Spinal cord (tissue), 10 donors: ENCODE data around the gene HEMGN. TPM values are rescaled to one million over a fixed set of nuclear protein-coding genes. Genes with fewer than 3 reads are reported as not detected.
A peak's percentile ranks its signal among the peaks of the same experiment; 100 is the strongest.
"Not testable (repeated sequence)": the region's sequence is repeated elsewhere in the genome, so short reads cannot be mapped to it uniquely, and the experiment has no call there.

Experiments used
- DNase-seq, 6 donors: peaks; one replicate each; pipeline versions ENCODE4 v3.0.0 to v3.0.0-alpha.2; 2013 to 2015; ENCODE audit warnings: low spot score in 6 of 6, low read depth in 4 of 6
- H3K27ac ChIP-seq: one replicate; pipeline ENCODE4 v1.5.1; 2013; ENCODE audit warnings: low read depth, low read length, control low read depth
- H3K27me3 ChIP-seq: one replicate; pipeline ENCODE4 v1.6.1; 2013; ENCODE audit warnings: low read length; ENCODE audit not compliant: control insufficient read depth, insufficient read depth
- H3K36me3 ChIP-seq: one replicate; pipeline ENCODE4 v1.6.1; 2013; ENCODE audit warnings: low read length; ENCODE audit not compliant: control insufficient read depth, insufficient read depth
- H3K4me1 ChIP-seq: one replicate; pipeline ENCODE4 v1.6.1; 2013; ENCODE audit warnings: low read length; ENCODE audit not compliant: control insufficient read depth, insufficient read depth
- H3K4me3 ChIP-seq: one replicate; pipeline ENCODE4 v1.5.1; 2013; ENCODE audit warnings: low read depth, low read length, control low read depth
- H3K9me3 ChIP-seq: one replicate; pipeline ENCODE4 v1.6.1; 2013; ENCODE audit warnings: low read length; ENCODE audit not compliant: control insufficient read depth, insufficient read depth
- WGBS: methylation state at CpG from one replicate; pipeline ENCODE4 v1.1.5; 2013; ENCODE audit warnings: missing lambda C conversion rate; ENCODE audit not compliant: insufficient coverage; 5-methylcytosine and 5-hydroxymethylcytosine counted together
- polyA plus RNA-seq, 2 donors: library from polyadenylated mRNA; unstranded; fragments of 120-200 nt; gene quantifications; one replicate each; pipeline ENCODE4 v1.2.1, GENCODE V29; 2013; ENCODE audit not compliant: insufficient read length in 2 of 2
- total RNA-seq, 2 donors: library from RNA; depleted of rRNA in 1 of 2; stranded (reverse); fragments of 120-200 nt in 1 of 2; fragments of >200 nt in 1 of 2; gene quantifications; one replicate each; pipeline versions ENCODE4 v1.2.3 to v1.2.4, GENCODE V29; 2013 to 2014
- donor health status: healthy.

Gene HEMGN
- total and polyA plus RNA-seq, 4 donors = 1.6 to 34.7 (median 7.8) TPM

GRCh38 chr9:97966493-97966892 is 28.5 kb upstream of the HEMGN start:
- no peak overlapping the region for H3K27ac ChIP-seq

DNA sequence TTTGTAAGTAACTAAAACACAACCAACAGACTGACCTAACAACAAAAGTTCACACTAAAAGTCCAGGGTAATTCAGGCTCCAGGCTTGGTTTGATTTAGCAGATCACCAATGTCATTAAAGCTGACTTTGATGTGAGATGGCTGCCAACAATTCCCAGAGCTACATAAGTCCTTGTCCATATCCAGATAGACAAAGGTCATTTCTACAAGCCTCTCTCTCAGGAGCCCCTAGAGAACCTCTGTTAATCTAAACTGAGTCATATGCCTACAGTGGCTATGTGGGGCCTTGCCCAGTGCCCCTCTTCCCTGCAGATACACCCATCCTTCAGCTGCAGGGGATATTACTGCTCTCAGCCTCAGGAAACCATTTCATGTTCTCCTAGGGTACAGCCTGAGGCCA is 26.9 kb upstream of the HEMGN start:
- H3K36me3 ChIP-seq = no peaks in the 10 kb centered on the region
- H3K27me3 ChIP-seq = no peaks in the 10 kb centered on the region
- no peaks in the 10 kb centered on the region for H3K4me1 ChIP-seq
- no peak for DNase-seq
- H3K27ac ChIP-seq = no peak overlapping the region
- H3K9me3 ChIP-seq = no peaks in the 10 kb centered on the region
- H3K4me3 ChIP-seq = no peak overlapping the region

More at GRCh38 chr9:97966493-97966892, 28.5 kb upstream of the HEMGN start:
- no peaks in the 10 kb centered on the region for H3K4me1 ChIP-seq
- no peak for DNase-seq
- H3K4me3 ChIP-seq = no peak overlapping the region
- H3K9me3 ChIP-seq = no peaks in the 10 kb centered on the region
- no peaks in the 10 kb centered on the region for H3K27me3 ChIP-seq
- 17% methylated on average over 1 of the region's 1 CpG for WGBS
- H3K36me3 ChIP-seq = no peaks in the 10 kb centered on the region

DNA sequence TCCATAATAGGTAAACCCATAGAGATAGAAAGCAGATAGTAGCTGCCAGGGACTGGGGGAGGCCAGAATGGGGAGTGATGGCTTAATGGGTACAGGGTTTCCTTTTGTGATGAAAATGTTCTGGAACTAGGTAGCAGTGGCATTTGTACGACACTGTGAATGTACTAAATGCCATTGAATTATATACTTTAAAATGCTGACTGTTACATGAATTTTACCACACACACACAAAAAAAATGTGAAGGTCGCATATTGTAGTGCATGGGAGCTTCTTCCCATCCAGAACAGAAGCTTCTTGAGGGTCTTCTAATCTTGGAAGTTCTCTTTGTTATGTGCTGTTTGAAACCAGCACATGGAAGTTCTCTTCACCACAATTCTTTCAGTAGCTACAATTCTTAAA is 25.3 kb upstream of the HEMGN start:
- H3K4me3 ChIP-seq = no peak overlapping the region
- no peaks in the 10 kb centered on the region for H3K27me3 ChIP-seq
- no peaks in the 10 kb centered on the region for H3K36me3 ChIP-seq
- no peak for DNase-seq
- peaks cover 6% of the 10 kb centered on the region for H3K4me1 ChIP-seq
- WGBS = no CpG with 5 or more reads among the region's 2 CpGs
- no peak overlapping the region for H3K27ac ChIP-seq
- no peaks in the 10 kb centered on the region for H3K9me3 ChIP-seq

DNA sequence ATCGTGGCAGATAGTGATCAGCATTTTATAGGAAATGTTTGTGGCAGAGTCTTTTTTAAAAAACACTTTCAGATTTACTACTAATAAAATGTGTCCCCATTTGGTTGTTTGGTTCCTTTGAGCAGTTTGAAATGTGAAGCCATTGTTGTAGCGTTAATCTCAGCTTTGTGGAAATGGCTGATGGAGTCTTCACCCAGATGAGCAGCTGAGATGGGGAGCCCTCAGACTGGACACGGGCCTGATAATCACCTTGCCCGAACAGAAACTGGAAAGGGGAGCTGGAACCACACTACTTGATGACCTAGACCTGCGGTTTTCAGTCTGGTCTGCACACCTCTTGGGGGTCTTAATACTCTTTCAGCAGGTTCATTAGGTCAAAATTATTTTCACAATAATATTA is 24.6 kb upstream of the HEMGN start:
- no peaks in the 10 kb centered on the region for H3K9me3 ChIP-seq
- no peak for DNase-seq
- no peak overlapping the region for H3K27ac ChIP-seq
- no peak overlapping the region for H3K4me3 ChIP-seq
- no peaks in the 10 kb centered on the region for H3K27me3 ChIP-seq
- H3K4me1 ChIP-seq = peaks cover 7% of the 10 kb centered on the region
- no peaks in the 10 kb centered on the region for H3K36me3 ChIP-seq
- 79% methylated on average over 3 of the region's 5 CpGs for WGBS

GRCh38 chr9:97962136-97962535 is 24.2 kb upstream of the HEMGN start:
- H3K4me1 ChIP-seq = peaks cover 7% of the 10 kb centered on the region
- 67% methylated on average over 1 of the region's 4 CpGs for WGBS
- peak in 2 of 6 donors; percentile 28 to 32 for DNase-seq

GRCh38 chr9:97961361-97961760 is 23.4 kb upstream of the HEMGN start:
- Histone ChIP-seq H3K27ac (no peak overlapping the region), H3K9me3 (no peaks in the 10 kb centered on the region), H3K27me3 (no peaks in the 10 kb centered on the region), H3K4me3 (no peak overlapping the region), H3K36me3 (no peaks in the 10 kb centered on the region), H3K4me1 (peaks cover 7% of the 10 kb centered on the region)
- no CpG with 5 or more reads among the region's 2 CpGs for WGBS
- DNase-seq = no peak

More at GRCh38 chr9:97962136-97962535, 24.2 kb upstream of the HEMGN start:
- H3K27ac ChIP-seq = no peak overlapping the region
- no peaks in the 10 kb centered on the region for H3K27me3 ChIP-seq
- H3K9me3 ChIP-seq = no peaks in the 10 kb centered on the region
- H3K4me3 ChIP-seq = no peak overlapping the region
- no peaks in the 10 kb centered on the region for H3K36me3 ChIP-seq

- DNase-seq, H3K27ac ChIP-seq, H3K36me3 ChIP-seq, H3K9me3 ChIP-seq, H3K4me1 ChIP-seq, H3K4me3 ChIP-seq, H3K27me3 ChIP-seq: not testable (repeated sequence)
- WGBS = 89% methylated on average over 8 of the region's 9 CpGs
Measured at GRCh38 chr9:97960678-97961328, 22.8 kb upstream of the HEMGN start.

GRCh38 chr9:97959585-97959984 is 21.6 kb upstream of the HEMGN start:
- Histone ChIP-seq H3K27ac (peak overlapping the region; percentile 19), H3K36me3 (no peaks in the 10 kb centered on the region), H3K27me3 (no peaks in the 10 kb centered on the region), H3K4me1 (peaks cover 7% of the 10 kb centered on the region), H3K4me3 (no peak overlapping the region), H3K9me3 (no peaks in the 10 kb centered on the region)
- DNase-seq = no peak

- H3K4me3 ChIP-seq = no peak overlapping the region
- WGBS = 67% methylated on average over 5 of the region's 5 CpGs
- H3K36me3 ChIP-seq = no peaks in the 10 kb centered on the region
- H3K9me3 ChIP-seq = no peaks in the 10 kb centered on the region
- no peaks in the 10 kb centered on the region for H3K27me3 ChIP-seq
- peaks cover 7% of the 10 kb centered on the region for H3K4me1 ChIP-seq
- peak overlapping the region; percentile 19 for H3K27ac ChIP-seq
- peak in 2 of 6 donors; percentile 44 to 56 for DNase-seq
Measured at GRCh38 chr9:97958812-97959511, 21.0 kb upstream of the HEMGN start.

- Histone ChIP-seq H3K27ac (no peak overlapping the region), H3K27me3 (no peaks in the 10 kb centered on the region), H3K9me3 (no peaks in the 10 kb centered on the region), H3K4me3 (no peak overlapping the region), H3K36me3 (no peaks in the 10 kb centered on the region), H3K4me1 (peaks cover 7% of the 10 kb centered on the region)
- peak in 1 of 6 donors; percentile 22 for DNase-seq
Measured at GRCh38 chr9:97956331-97956730, 18.4 kb upstream of the HEMGN start.
